ENCODE results near the gene NHP2.
A peak's percentile ranks its signal among the peaks of the same experiment; 100 is the strongest.
"Not testable (repeated sequence)": the region's sequence is repeated elsewhere in the genome, so short reads cannot be mapped to it uniquely, and the experiment has no call there.

Gene NHP2

DNA sequence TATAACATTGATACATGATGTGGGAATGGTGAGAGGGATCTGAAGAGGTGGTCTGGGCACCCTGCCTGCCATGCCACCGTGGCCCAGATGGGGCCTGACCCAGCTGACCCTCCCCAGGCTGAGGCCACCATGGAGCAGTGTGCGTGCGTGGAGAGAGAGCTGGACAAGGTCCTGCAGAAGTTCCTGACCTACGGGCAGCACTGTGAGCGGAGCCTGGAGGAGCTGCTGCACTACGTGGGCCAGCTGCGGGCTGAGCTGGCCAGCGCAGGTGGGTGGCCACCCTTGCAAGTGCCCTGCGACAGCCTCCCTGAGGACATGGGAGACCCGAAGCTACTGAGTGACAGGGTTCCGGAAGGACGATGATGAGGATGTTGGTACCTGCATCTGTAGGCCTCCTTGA lies 15.7 kb downstream of the NHP2 start:
- no peaks in the 10 kb centered on the region for H3K4me1 ChIP-seq (ENCODE audit: insufficient read depth, poor library complexity, severe bottlenecking)
- TF ChIP-seq, protein P1, sequence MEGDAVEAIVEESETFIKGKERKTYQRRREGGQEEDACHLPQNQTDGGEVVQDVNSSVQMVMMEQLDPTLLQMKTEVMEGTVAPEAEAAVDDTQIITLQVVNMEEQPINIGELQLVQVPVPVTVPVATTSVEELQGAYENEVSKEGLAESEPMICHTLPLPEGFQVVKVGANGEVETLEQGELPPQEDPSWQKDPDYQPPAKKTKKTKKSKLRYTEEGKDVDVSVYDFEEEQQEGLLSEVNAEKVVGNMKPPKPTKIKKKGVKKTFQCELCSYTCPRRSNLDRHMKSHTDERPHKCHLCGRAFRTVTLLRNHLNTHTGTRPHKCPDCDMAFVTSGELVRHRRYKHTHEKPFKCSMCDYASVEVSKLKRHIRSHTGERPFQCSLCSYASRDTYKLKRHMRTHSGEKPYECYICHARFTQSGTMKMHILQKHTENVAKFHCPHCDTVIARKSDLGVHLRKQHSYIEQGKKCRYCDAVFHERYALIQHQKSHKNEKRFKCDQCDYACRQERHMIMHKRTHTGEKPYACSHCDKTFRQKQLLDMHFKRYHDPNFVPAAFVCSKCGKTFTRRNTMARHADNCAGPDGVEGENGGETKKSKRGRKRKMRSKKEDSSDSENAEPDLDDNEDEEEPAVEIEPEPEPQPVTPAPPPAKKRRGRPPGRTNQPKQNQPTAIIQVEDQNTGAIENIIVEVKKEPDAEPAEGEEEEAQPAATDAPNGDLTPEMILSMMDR (IDR thresholded peaks at IDR 0.05; ENCODE audit: poor library complexity, severe bottlenecking): no peak
- no peak for DNase-seq (ENCODE audit: low spot score)
- no peak for ATAC-seq (ENCODE audit: low read depth)
- no peak overlapping the region for H3K4me3 ChIP-seq (ENCODE audit: severe bottlenecking)
- H3K36me3 ChIP-seq (ENCODE audit: low read depth): peaks cover 53% of the 10 kb centered on the region
- no peak overlapping the region for H3K27ac ChIP-seq (ENCODE audit: poor library complexity, severe bottlenecking)
- H3K9me3 ChIP-seq (ENCODE audit: severe bottlenecking): no peaks in the 10 kb centered on the region
- no peaks in the 10 kb centered on the region for H3K27me3 ChIP-seq (ENCODE audit: insufficient read depth, poor library complexity, severe bottlenecking)

DNA sequence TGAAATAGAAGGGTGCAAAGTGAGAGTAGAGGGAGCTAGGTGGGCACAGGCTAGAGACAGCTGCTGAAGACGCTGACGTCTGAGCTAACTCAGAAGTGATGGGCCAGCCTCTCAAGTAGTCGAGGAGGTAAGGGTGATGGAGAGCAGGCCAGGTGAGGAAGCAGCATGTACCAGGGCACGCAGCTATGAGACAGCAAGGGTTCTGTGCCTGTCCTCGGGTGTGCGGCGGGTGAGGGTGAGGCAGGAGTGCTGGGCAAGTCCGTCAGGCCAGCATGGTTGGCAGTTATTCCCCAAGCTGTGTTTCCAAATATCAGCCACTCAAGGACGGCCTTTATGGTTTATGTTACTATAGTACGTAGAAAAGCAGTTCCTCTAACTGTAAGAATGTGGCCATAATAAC lies 16.7 kb downstream of the NHP2 start:
- DNase-seq (ENCODE audit: low spot score) (no peak), ATAC-seq (ENCODE audit: low read depth) (no peak)
- Histone ChIP-seq H3K27ac (ENCODE audit: poor library complexity, severe bottlenecking) (no peak overlapping the region), H3K27me3 (ENCODE audit: insufficient read depth, poor library complexity, severe bottlenecking) (no peaks in the 10 kb centered on the region), H3K4me3 (ENCODE audit: severe bottlenecking) (no peak overlapping the region), H3K36me3 (ENCODE audit: low read depth) (peaks cover 45% of the 10 kb centered on the region), H3K4me1 (ENCODE audit: insufficient read depth, poor library complexity, severe bottlenecking) (no peaks in the 10 kb centered on the region), H3K9me3 (ENCODE audit: severe bottlenecking) (no peaks in the 10 kb centered on the region)
- TF ChIP-seq, protein P1 (IDR thresholded peaks at IDR 0.05; ENCODE audit: poor library complexity, severe bottlenecking): no peak

DNA sequence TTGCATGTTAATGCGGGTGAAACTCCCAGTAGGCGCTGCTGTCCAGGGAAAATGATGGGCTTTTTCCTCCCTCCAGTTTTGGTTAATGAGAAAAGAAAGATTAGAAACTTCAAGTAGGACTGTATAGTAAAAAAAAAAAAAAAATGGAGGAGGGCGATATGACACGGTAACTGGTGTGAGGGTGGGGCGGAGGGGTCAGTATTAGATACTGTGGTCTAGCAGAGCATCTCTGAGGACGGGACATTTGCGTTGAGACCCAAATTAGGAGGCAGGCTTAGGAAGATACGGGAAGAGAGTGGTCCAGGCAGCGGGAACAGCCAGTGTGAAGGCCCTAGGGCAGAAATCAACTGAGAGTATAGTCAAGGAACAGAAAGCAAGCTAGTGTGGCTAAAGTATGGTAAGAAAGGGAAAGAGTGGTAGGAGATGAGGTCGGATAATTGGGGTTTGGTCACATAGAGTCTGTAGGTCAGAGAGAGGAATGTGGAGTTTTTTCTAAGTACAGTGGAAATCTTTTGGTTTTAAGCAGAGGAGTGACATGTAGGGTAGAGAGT lies 22.2 kb downstream of the NHP2 start:
- Histone ChIP-seq H3K27me3 (ENCODE audit: insufficient read depth, poor library complexity, severe bottlenecking) (no peaks in the 10 kb centered on the region), H3K9me3 (ENCODE audit: severe bottlenecking) (no peaks in the 10 kb centered on the region), H3K4me1 (ENCODE audit: insufficient read depth, poor library complexity, severe bottlenecking) (no peaks in the 10 kb centered on the region), H3K36me3 (ENCODE audit: low read depth) (peaks cover 27% of the 10 kb centered on the region), H3K27ac (ENCODE audit: poor library complexity, severe bottlenecking) (peak overlapping the region; percentile 63), H3K4me3 (ENCODE audit: severe bottlenecking) (peak overlapping the region; percentile 70)
- DNase-seq (ENCODE audit: low spot score): no peak
- TF ChIP-seq, protein P1 (IDR thresholded peaks at IDR 0.05; ENCODE audit: poor library complexity, severe bottlenecking): no peak
- no peak for ATAC-seq (ENCODE audit: low read depth)

DNA sequence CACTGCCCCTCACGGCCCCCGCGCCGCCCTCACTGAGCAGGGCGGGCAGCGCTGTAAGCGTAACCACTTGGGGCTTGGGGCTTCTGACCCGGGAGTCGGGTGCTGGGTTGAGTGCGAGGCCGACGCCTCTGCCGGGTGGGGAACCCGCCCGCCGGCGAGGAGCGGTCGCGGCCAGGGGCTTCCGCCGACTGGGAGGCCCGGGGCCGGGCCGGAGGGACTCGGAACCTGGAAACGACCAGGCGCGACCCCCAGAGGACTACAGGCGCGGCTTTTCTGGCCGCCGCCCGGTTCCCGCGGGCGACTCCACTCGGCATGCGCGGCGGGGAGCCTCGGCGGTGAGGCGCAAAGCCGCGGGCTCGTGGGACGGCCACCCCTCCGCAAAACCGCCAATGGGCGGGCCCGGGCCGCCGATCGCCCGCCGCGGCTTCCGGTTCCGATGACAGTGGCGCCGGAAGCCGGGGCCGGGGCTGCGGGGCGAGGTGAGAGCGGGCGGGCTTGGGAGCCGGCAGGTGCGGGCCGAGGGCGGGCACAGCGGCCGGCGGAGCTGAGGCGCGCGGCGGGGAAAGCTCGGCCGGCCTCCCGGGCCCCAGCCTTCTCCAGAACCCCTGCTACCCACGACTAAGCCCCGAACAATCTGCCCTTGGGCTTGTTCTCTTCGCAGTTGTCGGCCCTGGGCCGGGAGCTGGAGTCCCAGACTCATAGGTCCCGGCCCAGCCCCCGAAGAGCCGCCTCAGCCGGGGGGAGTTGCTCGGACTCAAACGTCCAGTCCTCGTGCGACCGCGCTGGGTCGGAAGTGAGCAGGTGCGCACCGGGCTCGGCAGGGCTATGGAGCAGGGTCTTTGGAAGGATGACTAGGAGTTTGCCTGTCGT lies 22.9 kb downstream of the NHP2 start, which contains the start of gene RMND5B:
RMND5B (plus strand) TSS at position 439 of the 870 bp plus-strand sequence. CDS start 7,106 bp downstream, outside the sequence.
- TF ChIP-seq, protein P1 (IDR thresholded peaks at IDR 0.05; ENCODE audit: poor library complexity, severe bottlenecking): no peak
- H3K4me3 ChIP-seq (ENCODE audit: severe bottlenecking): peak within 1 kb of the TSS; percentile 70
- peaks cover 22% of the 10 kb centered on the region for H3K36me3 ChIP-seq (ENCODE audit: low read depth)
- H3K27ac ChIP-seq (ENCODE audit: poor library complexity, severe bottlenecking): peak within 1 kb of the TSS; percentile 63
- DNase-seq (ENCODE audit: low spot score) (no peak), ATAC-seq (ENCODE audit: low read depth) (peak; percentile 86)
- no peaks in the 10 kb centered on the region for H3K27me3 ChIP-seq (ENCODE audit: insufficient read depth, poor library complexity, severe bottlenecking)
- H3K9me3 ChIP-seq (ENCODE audit: severe bottlenecking): no peaks in the 10 kb centered on the region
- H3K4me1 ChIP-seq (ENCODE audit: insufficient read depth, poor library complexity, severe bottlenecking): no peaks in the 10 kb centered on the region

DNA sequence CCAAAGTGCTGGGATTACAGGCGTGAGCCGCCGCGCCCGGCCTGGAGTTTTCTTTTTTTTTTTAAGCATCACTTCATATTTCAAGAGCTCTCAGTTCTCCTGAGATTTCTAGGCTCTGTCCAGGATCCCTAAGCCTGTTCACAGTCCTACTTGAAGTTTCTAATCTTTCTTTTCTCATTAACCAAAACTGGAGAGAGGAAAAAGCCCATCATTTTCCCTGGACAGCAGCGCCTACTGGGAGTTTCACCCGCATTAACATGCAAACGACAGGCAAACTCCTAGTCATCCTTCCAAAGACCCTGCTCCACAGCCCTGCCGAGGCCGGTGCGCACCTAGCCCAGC lies 23.5 kb downstream of the NHP2 start:
- Histone ChIP-seq H3K4me3 (ENCODE audit: severe bottlenecking) (peak overlapping the region; percentile 70), H3K36me3 (ENCODE audit: low read depth) (peaks cover 16% of the 10 kb centered on the region), H3K27ac (ENCODE audit: poor library complexity, severe bottlenecking) (peak overlapping the region; percentile 63)
- TF ChIP-seq, protein P1 (IDR thresholded peaks at IDR 0.05; ENCODE audit: poor library complexity, severe bottlenecking): peak; percentile 11
- H3K27me3 ChIP-seq (ENCODE audit: insufficient read depth, poor library complexity, severe bottlenecking); ATAC-seq (ENCODE audit: low read depth); H3K4me1 ChIP-seq (ENCODE audit: insufficient read depth, poor library complexity, severe bottlenecking); DNase-seq (ENCODE audit: low spot score); H3K9me3 ChIP-seq (ENCODE audit: severe bottlenecking): not testable (repeated sequence)

All from RWPE2 (cell line).